ENCODE data around the gene DUSP28. TPM values are rescaled to one million over a fixed set of nuclear protein-coding genes. Genes with fewer than 3 reads are reported as not detected.
A peak's percentile ranks its signal among the peaks of the same experiment; 100 is the strongest.

Gene DUSP28
- total and polyA plus RNA-seq, 2 experiments from 2014 or later: 2.7 to 4.3 TPM

DNA sequence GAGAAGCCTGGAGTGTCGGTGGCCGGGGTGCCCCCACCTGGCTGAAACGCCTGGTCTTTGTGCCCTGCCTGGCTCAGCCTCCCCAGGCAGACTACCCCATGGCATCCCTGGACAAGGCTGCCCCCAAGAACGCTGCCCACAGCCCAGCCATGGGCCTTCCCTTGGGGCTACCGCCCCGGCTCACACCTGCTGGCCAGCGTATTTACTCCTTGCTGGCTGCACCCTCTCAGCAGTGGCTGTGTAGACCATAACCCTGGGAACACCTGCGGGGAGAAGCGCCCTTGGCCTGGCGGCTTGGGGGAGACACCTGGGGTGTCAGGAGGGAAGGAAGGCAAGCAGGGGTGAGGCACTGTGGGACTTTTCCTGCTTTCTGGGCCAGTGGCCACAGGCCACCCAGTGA is 43.7 kb downstream of the DUSP28 start:
- Mint-ChIP-seq H3K36me3 (ENCODE audit: low read depth) (peaks cover 2% of the 10 kb centered on the region; the same call in 1 of the 3 replicates), H3K9me3 (no peaks in the 10 kb centered on the region), H3K4me1 (no peaks in the 10 kb centered on the region), H3K4me3 (no peak overlapping the region), H3K27me3 (ENCODE audit: insufficient read depth, low read depth, poor library complexity) (peaks cover 2% of the 10 kb centered on the region), H3K27ac (no peak overlapping the region)
- H3K4me3 ChIP-seq: no peak overlapping the region
- no peaks in the 10 kb centered on the region; the same call in 1 of the 2 replicates for H4K20me1 ChIP-seq (replicated peaks; ENCODE audit: insufficient read depth)
- H3K36me3 ChIP-seq (ENCODE audit: insufficient read depth): no peaks in the 10 kb centered on the region
- no peaks in the 10 kb centered on the region for H3K4me1 ChIP-seq (ENCODE audit: insufficient read depth)
- no peak overlapping the region for H2AFZ ChIP-seq
- H3K79me2 ChIP-seq (replicated peaks; ENCODE audit: insufficient read depth): no peaks in the 10 kb centered on the region
- H3K27ac ChIP-seq (ENCODE audit: low read depth): no peak overlapping the region
- no peaks in the 10 kb centered on the region for H3K9me2 ChIP-seq (ENCODE audit: insufficient read depth)
- H3F3A ChIP-seq (replicated peaks; ENCODE audit: low read depth): no peaks in the 10 kb centered on the region
- H3K27me3 ChIP-seq (ENCODE audit: insufficient read depth): no peaks in the 10 kb centered on the region
- TF ChIP-seq CREB1 (CRISPR knock-in tag; IDR thresholded peaks at IDR 0.05; ENCODE audit: low read depth): no peak
- no peak overlapping the region for H3K4me2 ChIP-seq
- ATAC-seq: no peak
- no peak for DNase-seq (ENCODE audit: low spot score)

DNA sequence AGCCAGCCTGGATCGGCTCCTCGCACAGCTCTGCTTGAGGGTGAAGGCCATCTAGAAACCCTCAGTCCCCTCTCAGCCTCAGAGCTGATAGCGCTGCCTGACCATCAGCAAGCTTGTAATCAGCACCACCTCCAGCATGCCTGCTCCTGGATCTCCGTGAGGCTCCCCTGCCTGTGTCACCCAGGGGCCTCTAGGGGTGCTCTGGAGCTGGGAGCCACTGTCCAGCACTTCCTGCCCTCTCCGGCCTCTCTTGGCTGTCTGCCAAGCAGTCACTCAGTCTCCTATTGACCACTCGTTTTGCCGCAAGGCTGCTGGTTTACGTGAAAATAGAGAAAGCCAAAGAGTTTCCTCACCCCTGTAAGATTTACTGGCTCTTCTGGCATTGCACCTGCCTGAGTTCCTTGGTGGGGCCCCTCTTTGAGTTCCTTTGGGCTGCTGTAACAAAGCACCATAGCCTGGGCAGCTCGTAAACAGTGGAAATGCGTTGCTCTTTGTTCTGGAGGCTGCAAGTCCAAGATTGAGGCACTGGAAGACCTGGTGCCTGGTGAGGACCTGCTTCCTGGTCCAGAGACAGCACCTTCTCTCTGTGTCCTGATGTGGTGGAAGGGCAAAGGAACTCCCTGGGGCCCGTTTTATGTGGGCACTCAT is 44.3 kb downstream of the DUSP28 start:
- Histone ChIP-seq H3K79me2 (replicated peaks; ENCODE audit: insufficient read depth) (no peaks in the 10 kb centered on the region), H3K36me3 (ENCODE audit: insufficient read depth) (no peaks in the 10 kb centered on the region), H3K4me1 (ENCODE audit: insufficient read depth) (no peaks in the 10 kb centered on the region), H3K4me2 (no peak overlapping the region), H3K4me3 (no peak overlapping the region), H2AFZ (0 out of 2 replicates have a peak overlapping the region, but pooled peaks have one; percentile 84), H4K20me1 (replicated peaks; ENCODE audit: insufficient read depth) (no peaks in the 10 kb centered on the region; the same call in 1 of the 2 replicates), H3F3A (replicated peaks; ENCODE audit: low read depth) (no peaks in the 10 kb centered on the region), H3K27ac (ENCODE audit: low read depth) (no peak overlapping the region), H3K9me2 (ENCODE audit: insufficient read depth) (no peaks in the 10 kb centered on the region), H3K27me3 (ENCODE audit: insufficient read depth) (no peaks in the 10 kb centered on the region)
- Mint-ChIP-seq H3K36me3 (ENCODE audit: low read depth) (peaks cover 2% of the 10 kb centered on the region; the same call in 1 of the 3 replicates), H3K4me3 (peak overlapping the region; percentile 44; the same call in 1 of the 3 replicates), H3K27me3 (ENCODE audit: insufficient read depth, low read depth, poor library complexity) (peaks cover 2% of the 10 kb centered on the region), H3K27ac (no peak overlapping the region), H3K4me1 (no peaks in the 10 kb centered on the region), H3K9me3 (no peaks in the 10 kb centered on the region)
- peak; percentile 79 for DNase-seq (ENCODE audit: low spot score)
- peak; percentile 98 for ATAC-seq
- TF ChIP-seq STAT1 (IDR thresholded peaks at IDR 0.05; ENCODE audit: unreplicated experiment) (no peak), EZH2 (IDR thresholded peaks at IDR 0.05; ENCODE audit: low read depth, unreplicated experiment) (no peak), ZNF331 (CRISPR knock-in tag; IDR thresholded peaks at IDR 0.05; ENCODE audit: low read depth) (no peak), CREB1 (CRISPR knock-in tag; IDR thresholded peaks at IDR 0.05; ENCODE audit: low read depth) (no peak), NANOG (IDR thresholded peaks at IDR 0.05; ENCODE audit: borderline replicate concordance) (no peak), POLR2AphosphoS5 (IDR thresholded peaks at IDR 0.05; ENCODE audit: low read depth) (no peak), JUNB (IDR thresholded peaks at IDR 0.05; ENCODE audit: unreplicated experiment) (no peak)
- TF ChIP-seq, protein P1, sequence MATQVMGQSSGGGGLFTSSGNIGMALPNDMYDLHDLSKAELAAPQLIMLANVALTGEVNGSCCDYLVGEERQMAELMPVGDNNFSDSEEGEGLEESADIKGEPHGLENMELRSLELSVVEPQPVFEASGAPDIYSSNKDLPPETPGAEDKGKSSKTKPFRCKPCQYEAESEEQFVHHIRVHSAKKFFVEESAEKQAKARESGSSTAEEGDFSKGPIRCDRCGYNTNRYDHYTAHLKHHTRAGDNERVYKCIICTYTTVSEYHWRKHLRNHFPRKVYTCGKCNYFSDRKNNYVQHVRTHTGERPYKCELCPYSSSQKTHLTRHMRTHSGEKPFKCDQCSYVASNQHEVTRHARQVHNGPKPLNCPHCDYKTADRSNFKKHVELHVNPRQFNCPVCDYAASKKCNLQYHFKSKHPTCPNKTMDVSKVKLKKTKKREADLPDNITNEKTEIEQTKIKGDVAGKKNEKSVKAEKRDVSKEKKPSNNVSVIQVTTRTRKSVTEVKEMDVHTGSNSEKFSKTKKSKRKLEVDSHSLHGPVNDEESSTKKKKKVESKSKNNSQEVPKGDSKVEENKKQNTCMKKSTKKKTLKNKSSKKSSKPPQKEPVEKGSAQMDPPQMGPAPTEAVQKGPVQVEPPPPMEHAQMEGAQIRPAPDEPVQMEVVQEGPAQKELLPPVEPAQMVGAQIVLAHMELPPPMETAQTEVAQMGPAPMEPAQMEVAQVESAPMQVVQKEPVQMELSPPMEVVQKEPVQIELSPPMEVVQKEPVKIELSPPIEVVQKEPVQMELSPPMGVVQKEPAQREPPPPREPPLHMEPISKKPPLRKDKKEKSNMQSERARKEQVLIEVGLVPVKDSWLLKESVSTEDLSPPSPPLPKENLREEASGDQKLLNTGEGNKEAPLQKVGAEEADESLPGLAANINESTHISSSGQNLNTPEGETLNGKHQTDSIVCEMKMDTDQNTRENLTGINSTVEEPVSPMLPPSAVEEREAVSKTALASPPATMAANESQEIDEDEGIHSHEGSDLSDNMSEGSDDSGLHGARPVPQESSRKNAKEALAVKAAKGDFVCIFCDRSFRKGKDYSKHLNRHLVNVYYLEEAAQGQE (IDR thresholded peaks at IDR 0.05; ENCODE audit: unreplicated experiment): peak; percentile 49
- TF ChIP-seq, protein P2, sequence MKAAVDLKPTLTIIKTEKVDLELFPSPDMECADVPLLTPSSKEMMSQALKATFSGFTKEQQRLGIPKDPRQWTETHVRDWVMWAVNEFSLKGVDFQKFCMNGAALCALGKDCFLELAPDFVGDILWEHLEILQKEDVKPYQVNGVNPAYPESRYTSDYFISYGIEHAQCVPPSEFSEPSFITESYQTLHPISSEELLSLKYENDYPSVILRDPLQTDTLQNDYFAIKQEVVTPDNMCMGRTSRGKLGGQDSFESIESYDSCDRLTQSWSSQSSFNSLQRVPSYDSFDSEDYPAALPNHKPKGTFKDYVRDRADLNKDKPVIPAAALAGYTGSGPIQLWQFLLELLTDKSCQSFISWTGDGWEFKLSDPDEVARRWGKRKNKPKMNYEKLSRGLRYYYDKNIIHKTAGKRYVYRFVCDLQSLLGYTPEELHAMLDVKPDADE (IDR thresholded peaks at IDR 0.05): 0 out of 2 replicates have a peak, but pooled peaks have one; percentile 27
- TF ChIP-seq, protein P3, sequence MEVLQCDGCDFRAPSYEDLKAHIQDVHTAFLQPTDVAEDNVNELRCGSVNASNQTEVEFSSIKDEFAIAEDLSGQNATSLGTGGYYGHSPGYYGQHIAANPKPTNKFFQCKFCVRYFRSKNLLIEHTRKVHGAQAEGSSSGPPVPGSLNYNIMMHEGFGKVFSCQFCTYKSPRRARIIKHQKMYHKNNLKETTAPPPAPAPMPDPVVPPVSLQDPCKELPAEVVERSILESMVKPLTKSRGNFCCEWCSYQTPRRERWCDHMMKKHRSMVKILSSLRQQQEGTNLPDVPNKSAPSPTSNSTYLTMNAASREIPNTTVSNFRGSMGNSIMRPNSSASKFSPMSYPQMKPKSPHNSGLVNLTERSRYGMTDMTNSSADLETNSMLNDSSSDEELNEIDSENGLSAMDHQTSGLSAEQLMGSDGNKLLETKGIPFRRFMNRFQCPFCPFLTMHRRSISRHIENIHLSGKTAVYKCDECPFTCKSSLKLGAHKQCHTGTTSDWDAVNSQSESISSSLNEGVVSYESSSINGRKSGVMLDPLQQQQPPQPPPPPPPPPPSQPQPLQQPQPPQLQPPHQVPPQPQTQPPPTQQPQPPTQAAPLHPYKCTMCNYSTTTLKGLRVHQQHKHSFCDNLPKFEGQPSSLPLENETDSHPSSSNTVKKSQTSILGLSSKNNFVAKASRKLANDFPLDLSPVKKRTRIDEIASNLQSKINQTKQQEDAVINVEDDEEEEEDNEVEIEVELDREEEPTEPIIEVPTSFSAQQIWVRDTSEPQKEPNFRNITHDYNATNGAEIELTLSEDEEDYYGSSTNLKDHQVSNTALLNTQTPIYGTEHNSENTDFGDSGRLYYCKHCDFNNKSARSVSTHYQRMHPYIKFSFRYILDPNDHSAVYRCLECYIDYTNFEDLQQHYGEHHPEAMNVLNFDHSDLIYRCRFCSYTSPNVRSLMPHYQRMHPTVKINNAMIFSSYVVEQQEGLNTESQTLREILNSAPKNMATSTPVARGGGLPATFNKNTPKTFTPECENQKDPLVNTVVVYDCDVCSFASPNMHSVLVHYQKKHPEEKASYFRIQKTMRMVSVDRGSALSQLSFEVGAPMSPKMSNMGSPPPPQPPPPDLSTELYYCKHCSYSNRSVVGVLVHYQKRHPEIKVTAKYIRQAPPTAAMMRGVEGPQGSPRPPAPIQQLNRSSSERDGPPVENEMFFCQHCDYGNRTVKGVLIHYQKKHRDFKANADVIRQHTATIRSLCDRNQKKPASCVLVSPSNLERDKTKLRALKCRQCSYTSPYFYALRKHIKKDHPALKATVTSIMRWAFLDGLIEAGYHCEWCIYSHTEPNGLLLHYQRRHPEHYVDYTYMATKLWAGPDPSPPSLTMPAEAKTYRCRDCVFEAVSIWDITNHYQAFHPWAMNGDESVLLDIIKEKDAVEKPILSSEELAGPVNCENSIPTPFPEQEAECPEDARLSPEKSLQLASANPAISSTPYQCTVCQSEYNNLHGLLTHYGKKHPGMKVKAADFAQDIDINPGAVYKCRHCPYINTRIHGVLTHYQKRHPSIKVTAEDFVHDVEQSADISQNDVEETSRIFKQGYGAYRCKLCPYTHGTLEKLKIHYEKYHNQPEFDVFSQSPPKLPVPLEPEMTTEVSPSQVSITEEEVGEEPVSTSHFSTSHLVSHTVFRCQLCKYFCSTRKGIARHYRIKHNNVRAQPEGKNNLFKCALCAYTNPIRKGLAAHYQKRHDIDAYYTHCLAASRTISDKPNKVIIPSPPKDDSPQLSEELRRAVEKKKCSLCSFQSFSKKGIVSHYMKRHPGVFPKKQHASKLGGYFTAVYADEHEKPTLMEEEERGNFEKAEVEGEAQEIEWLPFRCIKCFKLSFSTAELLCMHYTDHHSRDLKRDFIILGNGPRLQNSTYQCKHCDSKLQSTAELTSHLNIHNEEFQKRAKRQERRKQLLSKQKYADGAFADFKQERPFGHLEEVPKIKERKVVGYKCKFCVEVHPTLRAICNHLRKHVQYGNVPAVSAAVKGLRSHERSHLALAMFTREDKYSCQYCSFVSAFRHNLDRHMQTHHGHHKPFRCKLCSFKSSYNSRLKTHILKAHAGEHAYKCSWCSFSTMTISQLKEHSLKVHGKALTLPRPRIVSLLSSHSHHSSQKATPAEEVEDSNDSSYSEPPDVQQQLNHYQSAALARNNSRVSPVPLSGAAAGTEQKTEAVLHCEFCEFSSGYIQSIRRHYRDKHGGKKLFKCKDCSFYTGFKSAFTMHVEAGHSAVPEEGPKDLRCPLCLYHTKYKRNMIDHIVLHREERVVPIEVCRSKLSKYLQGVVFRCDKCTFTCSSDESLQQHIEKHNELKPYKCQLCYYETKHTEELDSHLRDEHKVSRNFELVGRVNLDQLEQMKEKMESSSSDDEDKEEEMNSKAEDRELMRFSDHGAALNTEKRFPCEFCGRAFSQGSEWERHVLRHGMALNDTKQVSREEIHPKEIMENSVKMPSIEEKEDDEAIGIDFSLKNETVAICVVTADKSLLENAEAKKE (CRISPR knock-in tag; IDR thresholded peaks at IDR 0.05): no peak

Measured in GM23338 (cell line).